Peyer's patch (tissue), 4 donors: ENCODE measurements around the gene KCTD4.

ENCODE experiments used
- CTCF ChIP-seq, 6 experiments: fragments of 450-650 bp in 4 of 6; fragments of 200-600 bp in 2 of 6; sonication (generic) in 1 of 6; IDR thresholded peaks; one replicate each; pipeline ENCODE4 v1.5.1; 2017 to 2019; ENCODE audit warnings: antibody characterized with exemption in 6 of 6, mild to moderate bottlenecking in 3 of 6, moderate library complexity in 1 of 6
- POLR2A ChIP-seq, 2 donors: fragments of 450-650 bp; IDR thresholded peaks; one replicate each; pipeline ENCODE4 v1.5.1; 2017; ENCODE audit warnings: antibody characterized with exemption in 2 of 2, mild to moderate bottlenecking in 2 of 2, moderate library complexity in 2 of 2

GRCh38 chr13:45208132-45208531, 7.3 kb upstream of the KCTD4 start:
- TF ChIP-seq CTCF (IDR thresholded peaks at IDR 0.05) (no peak), POLR2A (IDR thresholded peaks at IDR 0.05) (no peak)
